Type B pancreatic cell (in vitro differentiated cells): Measurements from ENCODE around the gene AHCYL2. TPM values are rescaled to one million over a fixed set of nuclear protein-coding genes. Genes with fewer than 3 reads are reported as not detected.
"Not testable (repeated sequence)": the region's sequence is repeated elsewhere in the genome, so short reads cannot be mapped to it uniquely, and the experiment has no call there.

Experiments used
- DNase-seq: peaks from one replicate; pipeline ENCODE4 v3.0.0; 2021; ENCODE audit warnings: mixed read lengths; ENCODE audit not compliant: unreplicated experiment; ENCODE audit errors: extremely low spot score
- H3K27ac Mint-ChIP-seq: 2 replicates; pipeline ENCODE4 v1.8.0; 2021; ENCODE audit warnings: mild to moderate bottlenecking, mixed read lengths
- H3K27me3 Mint-ChIP-seq: 2 replicates; pipeline ENCODE4 v1.8.0; 2021; ENCODE audit warnings: mixed read lengths
- H3K36me3 Mint-ChIP-seq: 2 replicates; pipeline ENCODE4 v1.8.0; 2021; ENCODE audit warnings: mixed read lengths
- H3K4me1 Mint-ChIP-seq: one replicate; pipeline ENCODE4 v1.8.0; 2021; ENCODE audit warnings: mixed read lengths; ENCODE audit not compliant: unreplicated experiment
- H3K4me3 Mint-ChIP-seq: 2 replicates; pipeline ENCODE4 v1.8.0; 2021; ENCODE audit warnings: mild to moderate bottlenecking, mixed read lengths
- H3K9me3 Mint-ChIP-seq: 2 replicates; pipeline ENCODE4 v1.8.0; 2021; ENCODE audit warnings: mixed read lengths
- CTCF ChIP-seq: fragments of 200-600 bp; sonication (generic); conservative IDR thresholded peaks from 2 replicates; pipeline ENCODE4 v1.5.0; 2021; ENCODE audit warnings: antibody characterized with exemption, mild to moderate bottlenecking
- total RNA-seq: library from RNA; stranded (reverse); gene quantifications from 2 replicates; pipeline ENCODE4 v1.2.1, GENCODE V29; 2021; ENCODE audit warnings: low replicate concordance

AHCYL2 gene
- total RNA-seq, 1 donor from 2014 or later, result 27.8 TPM

GRCh38 chr7:129394101-129394500, 169.3 kb downstream of the AHCYL2 start:
- no peaks in the 10 kb centered on the region for H3K4me1 Mint-ChIP-seq
- H3K27me3 Mint-ChIP-seq, result no peaks in the 10 kb centered on the region
- no peaks in the 10 kb centered on the region for H3K9me3 Mint-ChIP-seq
- DNase-seq, result no peak
- peaks cover 6% of the 10 kb centered on the region for H3K36me3 Mint-ChIP-seq
- no peak for TF ChIP-seq CTCF
- no peak overlapping the region for H3K4me3 Mint-ChIP-seq
- H3K27ac Mint-ChIP-seq, result no peak overlapping the region

GRCh38 chr7:129394982-129395914, 170.4 kb downstream of the AHCYL2 start:
- Mint-ChIP-seq H3K27ac (no peak overlapping the region), H3K27me3 (no peaks in the 10 kb centered on the region), H3K9me3 (no peaks in the 10 kb centered on the region)

GRCh38 chr7:129401228-129401966, 176.6 kb downstream of the AHCYL2 start:
- no peak for DNase-seq
- peaks cover 25% of the 10 kb centered on the region for H3K36me3 Mint-ChIP-seq
- TF ChIP-seq CTCF, result no peak
- no peak overlapping the region for H3K4me3 Mint-ChIP-seq
- no peaks in the 10 kb centered on the region for H3K9me3 Mint-ChIP-seq
- no peaks in the 10 kb centered on the region for H3K4me1 Mint-ChIP-seq
- H3K27me3 Mint-ChIP-seq, result no peaks in the 10 kb centered on the region
- H3K27ac Mint-ChIP-seq, result peak overlapping the region; percentile 84

More at GRCh38 chr7:129394982-129395914, 170.4 kb downstream of the AHCYL2 start:
- H3K4me3 Mint-ChIP-seq, result no peak overlapping the region
- no peak for DNase-seq
- no peak for TF ChIP-seq CTCF
- H3K4me1 Mint-ChIP-seq, result no peaks in the 10 kb centered on the region
- H3K36me3 Mint-ChIP-seq, result peaks cover 9% of the 10 kb centered on the region

GRCh38 chr7:129401967-129402860, 177.4 kb downstream of the AHCYL2 start:
- H3K9me3 Mint-ChIP-seq, result no peaks in the 10 kb centered on the region
- no peak overlapping the region for H3K4me3 Mint-ChIP-seq
- peaks cover 23% of the 10 kb centered on the region for H3K36me3 Mint-ChIP-seq
- no peak for TF ChIP-seq CTCF
- peak overlapping the region; percentile 84 for H3K27ac Mint-ChIP-seq
- H3K4me1 Mint-ChIP-seq, result no peaks in the 10 kb centered on the region
- no peak for DNase-seq
- no peaks in the 10 kb centered on the region for H3K27me3 Mint-ChIP-seq

- DNase-seq, result no peak
- no peaks in the 10 kb centered on the region for H3K9me3 Mint-ChIP-seq
- no peak for TF ChIP-seq CTCF
- no peaks in the 10 kb centered on the region for H3K27me3 Mint-ChIP-seq
- no peaks in the 10 kb centered on the region for H3K4me1 Mint-ChIP-seq
- H3K36me3 Mint-ChIP-seq, result peaks cover 26% of the 10 kb centered on the region
- H3K4me3 Mint-ChIP-seq, result no peak overlapping the region
- no peak overlapping the region for H3K27ac Mint-ChIP-seq
Measured at GRCh38 chr7:129405527-129405926, 180.7 kb downstream of the AHCYL2 start.

- not testable (repeated sequence) for H3K4me3 Mint-ChIP-seq, H3K27me3 Mint-ChIP-seq, H3K9me3 Mint-ChIP-seq, DNase-seq, H3K4me1 Mint-ChIP-seq, H3K27ac Mint-ChIP-seq
- H3K36me3 Mint-ChIP-seq, result peaks cover 33% of the 10 kb centered on the region
Measured at GRCh38 chr7:129410238-129410637, 185.4 kb downstream of the AHCYL2 start.
